Motor neuron (in vitro differentiated cells): ENCODE results near the gene GOLGA6D. TPM values are rescaled to one million over a fixed set of nuclear protein-coding genes. Genes with fewer than 3 reads are reported as not detected.

Source experiments
- total RNA-seq, 8 experiments: library from RNA; unstranded; fragments of 300-600 nt; gene quantifications; 2 replicates each; pipeline versions ENCODE4 v1.2.3 to v1.2.4, GENCODE V29; 2022

Gene GOLGA6D
- total RNA-seq, 8 experiments from 2014 or later = 0.14 to 4.0 (median 0.38) TPM; not detected in 3

Other genes with a start within 250 kb of the GOLGA6D start
- 10 to 100 TPM in 2 of 8 experiments, 1 to 10 TPM in 6; 2.2 to 11.0 (median 5.8) TPM for gene C15orf39, start 81.0 kb upstream of the GOLGA6D start, total RNA-seq
- gene GOLGA6C, start 24.5 kb upstream of the GOLGA6D start, total RNA-seq = 1 to 10 TPM in 1 of 8 experiments, under 1 TPM in 1, not detected in 6; 0.54 to 1.6 TPM
- gene COMMD4, start 53.2 kb downstream of the GOLGA6D start, total RNA-seq = 10 to 100 TPM; 17.6 to 93.3 (median 56.3) TPM
- 10 to 100 TPM in 3 of 8 experiments, 1 to 10 TPM in 5; 3.8 to 19.4 (median 5.2) TPM for gene NEIL1, start 64.2 kb downstream of the GOLGA6D start, total RNA-seq
- 100 to 1,000 TPM in 2 of 8 experiments, 10 to 100 TPM in 6; 39.3 to 179 (median 63.1) TPM for gene MAN2C1, start 85.8 kb downstream of the GOLGA6D start, total RNA-seq
- 10 to 100 TPM; 14.6 to 62.6 (median 26.3) TPM for gene SIN3A, start 168.9 kb downstream of the GOLGA6D start, total RNA-seq